ENCODE results near the gene RPL11.
"Not testable (repeated sequence)": the region's sequence is repeated elsewhere in the genome, so short reads cannot be mapped to it uniquely, and the experiment has no call there.

RPL11 gene

DNA sequence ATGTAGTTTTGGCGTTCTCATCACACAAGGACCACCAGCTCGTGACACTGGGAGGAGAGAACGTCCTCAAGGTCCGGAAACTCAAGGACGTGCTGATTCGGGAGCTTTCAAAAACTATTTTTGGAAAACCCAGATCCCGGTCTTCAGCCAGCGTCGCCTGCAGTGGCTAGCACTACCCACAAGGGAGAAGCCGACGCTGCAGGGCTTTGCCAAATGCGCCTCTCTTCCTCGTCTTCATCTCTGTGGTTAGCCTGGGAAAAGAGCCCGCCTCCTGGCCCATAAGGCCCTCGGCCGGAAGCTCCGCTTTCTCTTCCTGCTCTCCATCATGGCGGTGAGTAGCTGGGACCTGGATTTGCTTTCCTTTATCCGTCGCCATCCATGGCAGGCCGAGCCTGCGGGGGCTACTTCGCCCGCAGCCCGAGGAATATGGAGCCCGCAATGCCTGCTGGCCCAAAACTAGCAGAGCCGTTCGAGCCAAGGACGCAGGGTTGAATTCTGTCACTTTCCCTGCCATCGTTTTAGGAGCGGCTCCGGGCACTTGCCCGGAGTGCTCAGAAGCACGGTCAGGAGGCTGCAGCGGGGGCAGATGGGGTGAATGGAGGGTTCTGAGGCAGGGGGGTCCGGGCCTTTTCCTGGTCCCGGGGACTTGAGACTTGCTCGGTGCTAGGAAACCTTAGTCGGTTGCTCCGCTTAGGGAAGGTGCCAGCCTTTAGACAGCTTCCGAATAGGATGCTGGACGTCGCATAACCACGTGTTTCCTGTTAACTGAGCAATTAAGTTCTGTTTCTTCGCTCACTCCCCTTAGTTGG is at the start of gene RPL11:
Gene RPL11, plus strand, starts transcription at position 308 of the 809 bp plus-strand sequence. Its CDS starts 18 bp downstream, at position 326.
- DNase-seq, result peak; percentile 92

- DNase-seq, result no peak
These were observed 47.7 kb upstream of the RPL11 start for GRCh38 chr1:23643736-23644554.

DNA sequence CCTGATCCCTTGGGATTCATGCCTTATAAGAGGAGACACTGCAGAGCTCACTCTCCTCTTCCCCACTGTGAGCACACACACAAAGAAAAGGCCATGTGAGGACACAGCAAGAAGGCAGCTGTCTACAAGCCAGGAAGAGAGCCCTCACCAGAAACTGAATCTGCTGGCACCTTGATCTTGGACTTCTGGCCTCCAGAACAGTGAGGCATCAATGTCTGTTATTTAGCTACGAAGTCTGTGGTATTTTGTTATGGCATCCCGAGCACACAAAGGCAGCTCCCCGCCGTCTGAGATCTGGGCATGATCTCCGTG is 47.1 kb upstream of the RPL11 start:
- no peak for DNase-seq

- no peak for DNase-seq
These were observed 46.3 kb upstream of the RPL11 start for GRCh38 chr1:23645338-23645737.

DNA sequence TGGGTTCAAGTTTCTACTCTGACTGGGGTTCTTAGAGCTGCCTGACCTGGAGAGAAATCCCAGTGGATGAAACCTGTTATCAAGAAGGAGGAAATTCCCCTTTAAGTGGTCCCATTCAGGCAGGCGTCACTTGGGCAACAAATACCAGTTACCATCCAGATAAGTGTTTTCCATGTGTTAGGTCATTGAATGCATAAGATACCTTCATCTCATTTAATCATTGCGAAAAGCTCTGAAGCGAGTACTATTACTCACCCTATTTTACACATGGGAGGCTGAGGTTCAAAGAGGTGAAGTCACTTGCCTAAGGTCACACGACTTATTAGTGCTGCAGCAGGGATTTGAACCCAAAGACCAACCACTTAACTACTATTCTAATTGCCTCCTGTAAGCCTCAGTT is 45.5 kb upstream of the RPL11 start:
- DNase-seq, result no peak

DNA sequence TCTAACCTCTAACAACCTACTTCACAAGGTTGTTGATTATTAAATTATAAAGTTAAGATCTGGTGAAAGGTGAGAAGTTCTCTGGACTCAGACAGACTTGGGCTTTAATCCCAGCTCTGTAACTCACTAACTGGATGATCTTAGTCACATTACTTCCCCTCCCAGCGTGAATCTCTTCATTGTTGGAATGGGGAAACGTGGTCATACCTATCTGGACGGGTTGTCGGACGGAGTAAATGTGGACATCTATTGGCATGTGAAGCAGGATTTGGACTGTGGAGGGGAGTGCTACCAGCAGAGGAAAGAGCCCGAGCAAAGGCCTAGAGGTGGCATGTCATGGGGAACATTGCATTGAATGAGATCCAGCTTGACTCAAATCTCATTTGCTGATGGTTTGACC is 45.1 kb upstream of the RPL11 start:
- no peak for DNase-seq

- DNase-seq, result no peak
These were observed 43.0 kb upstream of the RPL11 start for GRCh38 chr1:23648576-23648975.

- DNase-seq, result not testable (repeated sequence)
These were observed 42.4 kb upstream of the RPL11 start for GRCh38 chr1:23649157-23649556.

GRCh38 chr1:23650344-23650990 is 41.1 kb upstream of the RPL11 start:
- no peak for DNase-seq

DNA sequence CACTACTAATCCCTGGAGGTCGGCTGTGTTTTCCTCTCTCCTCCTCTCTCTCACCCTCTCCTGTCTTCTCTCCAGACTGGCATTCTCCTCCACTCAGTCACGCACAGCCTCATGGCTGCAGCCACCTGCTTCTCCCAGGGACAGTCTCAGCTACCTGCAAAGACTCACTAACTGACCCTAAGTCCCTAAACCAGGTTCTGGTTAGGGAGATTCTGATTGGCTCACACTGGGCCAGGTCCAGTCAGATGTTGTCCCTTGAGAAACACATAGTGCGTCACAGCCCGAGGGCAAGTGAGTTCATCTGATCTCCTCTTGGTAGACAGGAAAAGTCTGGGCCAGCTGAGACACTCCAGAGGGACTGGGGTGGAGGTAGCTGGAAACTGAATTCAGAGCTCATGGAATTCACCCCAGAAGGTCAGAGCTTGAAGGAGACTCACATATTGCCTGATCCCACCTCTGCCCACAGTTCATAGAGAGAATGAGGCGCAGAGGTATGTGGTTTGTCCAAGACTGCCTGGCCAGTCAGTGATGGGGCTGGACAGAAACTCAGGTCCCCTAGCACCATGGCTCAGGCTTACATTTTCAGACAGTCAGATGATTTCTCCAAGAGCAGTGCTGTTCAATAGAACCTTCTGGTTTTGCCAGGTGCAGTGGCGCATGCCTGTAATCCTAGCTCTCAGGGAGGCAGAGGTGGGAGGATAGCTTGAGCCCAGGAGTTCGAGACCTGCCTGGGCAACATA is 40.4 kb upstream of the RPL11 start:
- DNase-seq, result no peak

DNA sequence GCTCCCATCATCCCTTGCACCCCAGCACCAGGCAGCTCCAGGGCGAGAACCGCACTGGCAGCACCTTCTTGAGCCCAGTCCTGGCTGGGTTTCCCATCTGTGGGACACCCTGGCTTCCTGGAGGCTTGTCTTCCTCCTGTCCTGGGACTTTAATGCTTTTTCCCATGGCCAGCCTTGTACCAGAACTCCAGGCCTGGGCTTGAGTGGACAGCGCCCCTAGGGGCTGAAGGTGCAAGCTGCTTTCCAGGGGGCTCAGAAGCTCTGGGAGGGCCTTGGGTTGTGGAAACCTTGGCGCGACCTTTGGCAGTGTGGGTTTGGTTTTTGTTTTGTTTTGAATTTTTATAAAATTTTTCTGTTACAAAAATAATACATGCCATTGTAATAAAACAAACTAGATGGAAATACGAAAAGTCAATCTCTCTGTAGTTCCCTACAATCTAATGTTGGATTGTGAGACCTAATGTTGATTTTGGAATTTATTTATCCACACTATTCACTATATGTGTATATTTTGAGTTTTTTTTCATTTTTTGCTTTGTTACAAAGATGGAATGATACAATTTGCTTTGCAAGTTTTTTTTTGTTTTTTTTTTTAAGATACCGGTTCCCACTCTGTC is 33.8 kb upstream of the RPL11 start:
- peak; percentile 77 for DNase-seq

DNA sequence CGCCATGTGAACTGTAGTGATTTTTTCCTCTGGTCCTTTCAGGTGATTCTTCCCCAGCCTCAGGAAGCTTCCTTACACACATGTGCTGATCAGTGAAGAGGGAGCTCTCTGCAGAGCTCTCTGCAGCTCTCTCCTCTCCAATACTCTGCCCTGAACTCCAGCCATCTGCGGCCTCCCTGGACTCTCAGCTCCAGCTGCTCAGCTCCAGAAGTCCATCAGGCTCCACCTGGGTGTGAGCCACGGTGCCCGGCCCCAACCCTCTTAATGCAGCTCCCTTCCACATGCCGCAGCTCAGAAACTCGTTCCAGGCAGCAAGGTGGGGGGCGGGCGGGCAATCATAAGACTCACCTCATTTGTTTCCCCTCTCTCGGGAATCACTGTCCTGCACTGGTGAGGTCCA is 30.9 kb upstream of the RPL11 start:
- DNase-seq, result no peak

DNA sequence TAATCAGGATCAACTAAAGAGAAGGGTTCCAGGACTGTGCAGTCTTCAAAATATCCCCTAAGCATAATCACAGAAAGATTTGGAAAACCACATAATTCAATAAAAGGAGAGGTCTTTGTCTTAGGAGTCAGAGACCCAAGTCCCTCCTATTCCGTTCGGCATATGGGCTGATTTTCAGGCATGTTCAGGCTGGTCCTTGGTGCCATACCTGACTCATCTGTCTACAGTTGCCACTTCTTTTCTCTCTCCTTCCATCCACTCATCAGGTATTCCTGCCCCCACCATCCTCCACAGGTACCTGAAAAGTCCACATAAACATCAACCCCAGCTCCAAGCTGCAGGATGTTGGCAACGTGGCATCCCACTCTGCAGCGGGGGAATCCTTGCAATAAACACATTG is 29.7 kb upstream of the RPL11 start:
- no peak for DNase-seq

GRCh38 chr1:23664837-23665795 is 26.5 kb upstream of the RPL11 start:
- no peak for DNase-seq

DNA sequence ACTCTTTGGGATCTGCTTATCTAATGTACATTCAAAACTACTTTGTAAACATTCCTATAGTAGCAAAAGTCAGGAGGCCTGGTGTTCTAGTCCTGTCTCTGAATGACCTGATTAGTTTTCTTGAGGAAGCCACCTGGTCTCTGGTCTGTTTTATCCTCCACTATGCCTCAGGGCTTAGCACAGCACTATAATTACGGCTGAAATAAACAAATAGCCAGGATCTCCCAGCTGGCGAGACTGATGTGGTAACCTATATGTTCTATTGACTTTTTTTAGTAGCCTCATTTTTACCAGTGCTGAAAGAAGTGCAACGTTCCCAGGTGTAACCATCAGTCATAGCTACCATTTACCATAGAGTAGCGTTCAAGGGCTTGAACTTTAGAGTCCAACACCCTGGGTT is 24.2 kb upstream of the RPL11 start:
- DNase-seq, result no peak

DNA sequence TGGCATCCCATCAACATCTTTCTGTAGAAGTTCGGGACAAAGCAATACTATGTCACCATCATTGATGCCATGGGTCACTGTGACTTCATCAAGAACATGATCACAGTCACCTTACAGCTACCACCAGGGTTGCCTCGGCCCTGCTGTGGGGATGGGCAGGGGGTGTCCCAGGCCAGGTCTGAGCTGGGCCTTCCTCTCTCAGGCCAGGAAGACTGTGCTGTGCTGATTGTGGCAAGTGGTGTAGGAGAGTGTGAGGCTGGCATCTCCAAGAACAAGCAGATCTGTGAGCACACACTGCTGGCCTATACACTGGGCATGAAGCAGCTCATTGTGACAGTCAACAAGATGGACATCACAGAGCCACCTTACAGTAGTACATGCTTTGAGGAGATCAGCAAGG is 20.9 kb upstream of the RPL11 start:
- no peak for DNase-seq

GRCh38 chr1:23673086-23673813 is 18.4 kb upstream of the RPL11 start:
- no peak for DNase-seq

DNA sequence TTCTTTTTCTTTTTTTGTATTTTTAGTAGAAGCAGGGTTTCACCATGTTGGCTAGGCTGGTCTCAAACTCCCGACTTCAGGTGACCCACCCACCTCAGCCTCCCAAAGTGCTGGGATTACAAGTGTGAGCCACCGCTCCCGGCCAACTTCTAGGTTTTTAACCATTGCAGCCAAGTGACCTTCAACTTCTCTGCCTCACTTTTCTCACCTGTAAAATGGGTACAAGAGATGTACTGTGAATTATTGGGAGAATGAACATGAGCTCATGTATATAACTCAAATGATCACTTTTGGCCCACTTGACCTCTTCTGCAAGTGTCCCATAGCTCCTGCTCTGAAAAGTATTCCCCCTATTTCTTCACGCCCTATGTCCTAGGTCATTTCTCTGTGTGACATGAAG is 11.8 kb upstream of the RPL11 start:
- no peak for DNase-seq

- DNase-seq, result no peak
These were observed 8.7 kb upstream of the RPL11 start for GRCh38 chr1:23682946-23683345.

DNA sequence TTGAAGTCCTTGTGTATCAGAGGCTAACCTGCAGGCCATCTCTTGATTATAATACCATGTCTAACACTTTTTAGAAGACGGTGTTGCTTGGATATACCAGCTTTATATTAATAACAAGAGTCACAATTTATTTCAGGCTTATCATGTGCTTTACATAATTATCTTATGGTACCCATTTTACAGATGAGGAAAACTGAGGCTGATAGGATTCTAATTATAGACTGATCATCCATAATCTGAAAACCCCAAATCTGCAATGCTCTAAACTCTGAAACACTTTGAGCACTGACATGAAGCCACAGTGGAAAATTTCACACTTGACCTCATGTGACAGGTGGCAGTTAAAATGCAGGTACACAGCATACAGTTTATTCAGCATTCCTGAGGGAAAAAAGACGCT is 7.2 kb upstream of the RPL11 start:
- no peak for DNase-seq

DNA sequence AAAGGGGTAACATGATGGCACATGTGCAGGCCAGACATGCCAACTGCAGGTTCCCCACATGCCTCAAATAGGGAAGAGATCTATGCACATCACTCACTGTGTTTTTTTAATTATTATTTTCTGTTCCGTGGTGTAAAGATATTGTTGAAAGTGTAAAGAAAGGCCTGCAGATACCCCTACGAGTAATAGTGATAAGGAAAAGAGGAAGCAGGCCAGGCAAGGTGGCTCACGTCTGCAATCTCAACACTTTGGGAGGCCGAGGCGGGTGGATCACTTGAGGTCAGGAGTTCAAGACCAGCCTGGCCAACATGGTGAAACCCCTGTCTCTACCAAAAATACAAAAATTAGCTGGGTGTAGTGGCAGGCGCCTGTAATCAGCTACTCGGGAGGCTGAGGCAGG is 6.4 kb upstream of the RPL11 start:
- DNase-seq, result not testable (repeated sequence)

Data from activated CD8-positive, alpha-beta memory T cell treated with anti-CD3 and anti-CD28 coated beads, Interleukin-2, amount 50 U/mL, for 48 hours (primary cell).